HFFc6 (cell line): ENCODE measurements around the gene GPR50. TPM values are rescaled to one million over a fixed set of nuclear protein-coding genes. Genes with fewer than 3 reads are reported as not detected.

Experiments used
- DNase-seq: peaks from one replicate; pipeline ENCODE4 v3.0.0-alpha.2; 2018
- H3K27ac Mint-ChIP-seq: 2 replicates; pipeline ENCODE4 v1.8.0; 2020; ENCODE audit warnings: mild to moderate bottlenecking, mixed read lengths
- H3K27me3 Mint-ChIP-seq: 2 replicates; pipeline ENCODE4 v1.8.0; 2021; ENCODE audit warnings: mild to moderate bottlenecking, moderate library complexity, mixed read lengths; ENCODE audit not compliant: insufficient read depth
- H3K36me3 Mint-ChIP-seq: 2 replicates; pipeline ENCODE4 v1.8.0; 2021; ENCODE audit warnings: low read depth, mixed read lengths
- H3K4me1 Mint-ChIP-seq: 2 replicates; pipeline ENCODE4 v1.8.0; 2020; ENCODE audit warnings: low read depth, mixed read lengths
- H3K4me3 Mint-ChIP-seq: 2 replicates; pipeline ENCODE4 v1.8.0; 2020; ENCODE audit warnings: mild to moderate bottlenecking, moderate library complexity, mixed read lengths
- H3K9me3 Mint-ChIP-seq: 2 replicates; pipeline ENCODE4 v1.8.0; 2020; ENCODE audit warnings: mild to moderate bottlenecking, mixed read lengths
- microRNA-seq: library from miRNA; unstranded; fragments of <30 nt; microRNA quantifications from one replicate; pipeline ENCODE4, GENCODE V29; 2019
- total RNA-seq, 6 experiments: library from RNA; stranded (reverse); fragmentation: NEBNext Ultra II Directional; extraction: Animal tissue kit (Norgen Biotek cat#: 25700); gene quantifications; 2 replicates in 1 of 6; 3 replicates in 5 of 6; pipeline ENCODE4 v1.2.3, GENCODE V29; 2021
- TF ChIP-seq, protein P1 (sequence below): fragments of 200-600 bp; sonication (generic); IDR thresholded peaks from 2 replicates; pipeline ENCODE4 v1.5.0; 2021; ENCODE audit warnings: antibody characterized with exemption, mild to moderate bottlenecking

GPR50 gene
- total RNA-seq, 6 experiments from 2014 or later: not detected

DNA sequence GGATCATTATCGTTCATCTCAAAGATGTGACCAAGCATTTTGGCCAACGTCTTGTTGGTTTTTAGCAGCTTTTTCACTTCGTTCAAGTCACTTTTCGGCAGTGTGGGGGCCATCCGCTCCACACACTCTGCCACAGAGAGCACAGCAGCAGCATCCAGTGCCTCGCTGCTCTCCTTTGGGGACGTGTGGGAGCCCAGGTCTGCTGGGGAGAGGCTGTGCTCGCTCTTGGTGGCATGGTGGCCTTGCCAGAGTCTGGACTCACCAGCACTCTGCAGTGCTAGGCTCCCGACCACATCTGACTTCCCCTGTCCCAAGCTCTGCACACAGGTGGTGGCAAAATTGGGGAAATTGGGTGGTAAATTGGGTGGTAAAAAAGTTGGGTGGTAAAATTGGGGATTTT, 50.6 kb downstream of the GPR50 start:
- no peaks in the 10 kb centered on the region for H3K27me3 Mint-ChIP-seq
- peaks cover 12% of the 10 kb centered on the region; the same call in 1 of the 2 replicates for H3K9me3 Mint-ChIP-seq
- no peak overlapping the region for H3K27ac Mint-ChIP-seq
- TF ChIP-seq, protein P1, sequence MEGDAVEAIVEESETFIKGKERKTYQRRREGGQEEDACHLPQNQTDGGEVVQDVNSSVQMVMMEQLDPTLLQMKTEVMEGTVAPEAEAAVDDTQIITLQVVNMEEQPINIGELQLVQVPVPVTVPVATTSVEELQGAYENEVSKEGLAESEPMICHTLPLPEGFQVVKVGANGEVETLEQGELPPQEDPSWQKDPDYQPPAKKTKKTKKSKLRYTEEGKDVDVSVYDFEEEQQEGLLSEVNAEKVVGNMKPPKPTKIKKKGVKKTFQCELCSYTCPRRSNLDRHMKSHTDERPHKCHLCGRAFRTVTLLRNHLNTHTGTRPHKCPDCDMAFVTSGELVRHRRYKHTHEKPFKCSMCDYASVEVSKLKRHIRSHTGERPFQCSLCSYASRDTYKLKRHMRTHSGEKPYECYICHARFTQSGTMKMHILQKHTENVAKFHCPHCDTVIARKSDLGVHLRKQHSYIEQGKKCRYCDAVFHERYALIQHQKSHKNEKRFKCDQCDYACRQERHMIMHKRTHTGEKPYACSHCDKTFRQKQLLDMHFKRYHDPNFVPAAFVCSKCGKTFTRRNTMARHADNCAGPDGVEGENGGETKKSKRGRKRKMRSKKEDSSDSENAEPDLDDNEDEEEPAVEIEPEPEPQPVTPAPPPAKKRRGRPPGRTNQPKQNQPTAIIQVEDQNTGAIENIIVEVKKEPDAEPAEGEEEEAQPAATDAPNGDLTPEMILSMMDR: no peak
- H3K36me3 Mint-ChIP-seq: no peaks in the 10 kb centered on the region
- DNase-seq: no peak
- no peak overlapping the region for H3K4me3 Mint-ChIP-seq
- no peaks in the 10 kb centered on the region for H3K4me1 Mint-ChIP-seq

DNA sequence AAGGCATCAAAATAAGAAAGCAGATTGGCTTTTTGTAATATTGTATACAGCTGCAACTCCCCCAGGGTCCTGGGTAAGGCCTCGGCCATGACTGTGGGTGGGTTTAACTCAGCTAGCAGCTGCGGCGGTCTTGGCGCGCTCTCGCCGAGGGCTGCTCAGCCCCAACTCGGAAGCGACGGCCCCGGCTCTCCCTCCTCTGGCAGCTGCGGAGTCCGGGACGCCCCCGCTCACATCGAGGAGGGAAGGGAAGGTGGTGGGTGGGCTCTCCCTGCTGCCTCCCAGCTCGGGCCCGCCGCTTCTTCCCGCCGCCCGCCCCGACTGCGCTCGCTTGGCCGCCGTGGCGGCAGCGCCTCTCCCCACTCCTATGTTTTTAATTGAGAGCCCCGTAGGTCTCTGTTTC, 51.2 kb downstream of the GPR50 start:
- Mint-ChIP-seq H3K36me3 (no peaks in the 10 kb centered on the region), H3K27me3 (no peaks in the 10 kb centered on the region; the same call in 1 of the 2 replicates), H3K27ac (no peak overlapping the region), H3K4me1 (no peaks in the 10 kb centered on the region), H3K4me3 (no peak overlapping the region), H3K9me3 (peaks cover 15% of the 10 kb centered on the region; the same call in 1 of the 2 replicates)
- TF ChIP-seq, protein P1: no peak
- no peak for DNase-seq

DNA sequence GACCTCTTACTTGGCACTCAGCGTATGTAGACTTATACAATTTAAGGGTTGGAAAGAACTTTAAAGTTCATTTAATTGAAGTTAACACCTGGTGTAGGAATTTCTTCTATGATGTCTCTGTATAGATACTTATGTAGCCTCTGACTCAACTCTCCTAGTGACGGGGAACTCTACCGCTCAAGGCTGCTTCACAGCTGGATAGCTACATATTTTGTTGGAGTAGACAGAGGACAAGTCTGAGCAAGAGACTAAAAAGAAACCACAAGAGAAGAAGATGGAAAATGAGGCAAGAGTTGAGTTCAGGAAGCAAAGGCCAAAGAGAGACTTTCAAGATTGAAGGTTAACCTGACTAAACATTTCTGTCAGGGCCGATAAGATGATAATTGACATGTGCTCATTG, 52.6 kb downstream of the GPR50 start:
- Mint-ChIP-seq H3K4me1 (no peaks in the 10 kb centered on the region), H3K9me3 (peaks cover 15% of the 10 kb centered on the region; the same call in 1 of the 2 replicates), H3K27me3 (no peaks in the 10 kb centered on the region; the same call in 1 of the 2 replicates), H3K36me3 (no peaks in the 10 kb centered on the region), H3K27ac (no peak overlapping the region), H3K4me3 (no peak overlapping the region)
- no peak for DNase-seq
- TF ChIP-seq, protein P1: no peak

Small RNA genes lying within 50 kb of the gene (microRNA-seq; reads per million reads assigned to microRNA genes)
- gene MIR4330: not detected

Other genes with a start within 250 kb of the GPR50 start
- 10 to 100 TPM; 23.2 to 66.0 (median 54.3) TPM for gene HMGB3, start 193.2 kb upstream of the GPR50 start, total RNA-seq
- 10 to 100 TPM; 42.1 to 50.4 (median 46.6) TPM for gene VMA21, start 220.6 kb downstream of the GPR50 start, total RNA-seq